ENCODE measurements around the gene DUSP28. TPM values are rescaled to one million over a fixed set of nuclear protein-coding genes. Genes with fewer than 3 reads are reported as not detected.
"Not testable (repeated sequence)": the region's sequence is repeated elsewhere in the genome, so short reads cannot be mapped to it uniquely, and the experiment has no call there.

The DUSP28 gene
- total and polyA plus RNA-seq, 9 donors: 2.7 to 9.9 (median 4.3) TPM

DNA sequence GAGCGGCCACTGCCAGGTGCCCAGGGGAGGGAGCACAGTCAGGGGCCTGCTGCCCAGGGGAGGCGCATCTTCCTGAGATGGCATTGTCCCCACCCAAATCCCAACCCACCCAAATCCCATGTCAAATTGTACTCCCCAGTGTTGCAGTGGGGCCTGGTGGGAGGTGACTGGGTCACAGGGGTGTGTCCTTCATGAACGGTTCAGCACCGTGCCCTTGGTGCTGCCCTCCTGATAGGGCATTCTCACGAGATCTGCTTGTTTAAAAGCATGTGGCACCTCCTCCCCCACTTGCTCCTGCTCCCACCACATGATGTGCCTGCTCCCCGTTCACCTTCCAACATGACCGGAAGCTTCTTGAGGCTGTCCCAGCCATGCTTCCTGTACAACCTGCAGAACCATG is 30.0 kb upstream of the DUSP28 start:
- 88 to 93% (median 91%) methylated on average over 7 of the region's 7 CpGs for WGBS, 3 donors
- H3K36me3 ChIP-seq: no peaks in the 10 kb centered on the region
- TF ChIP-seq, protein P1, sequence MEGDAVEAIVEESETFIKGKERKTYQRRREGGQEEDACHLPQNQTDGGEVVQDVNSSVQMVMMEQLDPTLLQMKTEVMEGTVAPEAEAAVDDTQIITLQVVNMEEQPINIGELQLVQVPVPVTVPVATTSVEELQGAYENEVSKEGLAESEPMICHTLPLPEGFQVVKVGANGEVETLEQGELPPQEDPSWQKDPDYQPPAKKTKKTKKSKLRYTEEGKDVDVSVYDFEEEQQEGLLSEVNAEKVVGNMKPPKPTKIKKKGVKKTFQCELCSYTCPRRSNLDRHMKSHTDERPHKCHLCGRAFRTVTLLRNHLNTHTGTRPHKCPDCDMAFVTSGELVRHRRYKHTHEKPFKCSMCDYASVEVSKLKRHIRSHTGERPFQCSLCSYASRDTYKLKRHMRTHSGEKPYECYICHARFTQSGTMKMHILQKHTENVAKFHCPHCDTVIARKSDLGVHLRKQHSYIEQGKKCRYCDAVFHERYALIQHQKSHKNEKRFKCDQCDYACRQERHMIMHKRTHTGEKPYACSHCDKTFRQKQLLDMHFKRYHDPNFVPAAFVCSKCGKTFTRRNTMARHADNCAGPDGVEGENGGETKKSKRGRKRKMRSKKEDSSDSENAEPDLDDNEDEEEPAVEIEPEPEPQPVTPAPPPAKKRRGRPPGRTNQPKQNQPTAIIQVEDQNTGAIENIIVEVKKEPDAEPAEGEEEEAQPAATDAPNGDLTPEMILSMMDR (IDR thresholded peaks at IDR 0.05): no peak
- no peak for TF ChIP-seq POLR2A (IDR thresholded peaks at IDR 0.05)
- TF ChIP-seq EP300 (IDR thresholded peaks at IDR 0.05): no peak

DNA sequence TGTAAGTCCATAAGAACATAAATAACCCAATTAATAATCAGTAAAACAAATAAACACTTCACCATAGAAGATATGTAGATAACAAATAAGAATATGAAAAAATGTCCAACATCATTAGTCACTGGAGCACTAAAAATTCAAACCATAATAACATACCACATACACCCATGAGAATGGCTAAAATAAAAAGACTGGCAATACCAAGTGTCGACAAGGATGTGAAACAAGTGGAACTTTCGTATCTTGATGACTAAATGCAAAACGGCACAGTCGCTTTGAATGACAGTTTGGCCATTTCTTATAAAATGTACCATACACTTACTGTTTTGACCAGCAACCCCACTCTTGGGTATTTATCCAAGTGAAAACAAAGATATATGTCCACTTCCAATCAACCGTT is 29.1 kb upstream of the DUSP28 start:
- Histone ChIP-seq H3K4me3 (no peak overlapping the region), H3K27me3 (no peaks in the 10 kb centered on the region), H3K27ac (no peak overlapping the region), H3K4me1 (ENCODE audit: insufficient read depth) (no peaks in the 10 kb centered on the region), H3K9me3 (no peaks in the 10 kb centered on the region), H3K36me3 (no peaks in the 10 kb centered on the region)
- intact Hi-C loops (cut with DNase I): no loop called here
- TF ChIP-seq, protein P1 (IDR thresholded peaks at IDR 0.05): no peak
- TF ChIP-seq EP300 (IDR thresholded peaks at IDR 0.05) (no peak), POLR2A (IDR thresholded peaks at IDR 0.05) (no peak)
- WGBS, 3 donors: 97 to 98% (median 98%) methylated on average over 5 of the region's 5 CpGs
- DNase-seq: no peak

More for the DNA sequence above, 30.0 kb upstream of the DUSP28 start:
- H3K9me3 ChIP-seq: no peaks in the 10 kb centered on the region
- H3K27ac ChIP-seq: no peak overlapping the region
- no peak overlapping the region for H3K4me3 ChIP-seq
- intact Hi-C loops (cut with DNase I): no loop called here
- H3K4me1 ChIP-seq (ENCODE audit: insufficient read depth): no peaks in the 10 kb centered on the region
- no peak for DNase-seq
- no peaks in the 10 kb centered on the region for H3K27me3 ChIP-seq

DNA sequence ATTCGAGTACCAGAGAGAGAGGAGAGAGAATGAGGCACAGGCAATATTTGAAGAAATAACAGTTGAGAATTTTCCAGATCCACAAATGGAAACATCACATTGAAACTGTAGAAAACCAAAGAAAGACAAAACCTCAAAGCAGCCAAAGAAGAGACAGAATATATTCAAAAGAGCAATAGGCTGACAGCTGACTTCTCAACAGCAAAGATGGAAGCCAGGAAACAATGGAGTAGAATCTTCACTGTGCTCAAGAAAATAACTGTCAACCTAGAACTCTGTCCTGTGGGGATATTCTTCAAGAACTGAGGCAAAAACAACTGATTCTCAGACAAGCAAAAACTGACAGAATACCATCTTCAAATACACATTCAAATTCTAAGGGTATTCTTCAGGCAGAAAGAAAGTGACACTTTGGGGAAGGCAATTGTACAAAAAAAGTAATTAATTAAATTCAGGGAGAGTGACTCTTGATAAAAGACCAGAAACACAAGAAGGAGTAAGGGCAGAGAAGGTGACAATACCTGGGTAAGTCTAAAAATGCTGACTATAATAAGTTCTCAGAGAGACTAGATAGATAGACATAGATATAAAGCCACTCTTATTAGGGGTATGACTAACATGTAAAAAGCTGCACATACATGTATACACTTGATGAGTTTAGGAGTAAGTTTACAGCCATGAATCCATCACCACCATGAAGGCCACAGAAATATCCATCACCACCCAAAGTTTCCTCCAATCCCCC is 28.0 kb upstream of the DUSP28 start:
- H3K27ac ChIP-seq: no peak overlapping the region
- H3K36me3 ChIP-seq: no peaks in the 10 kb centered on the region
- H3K27me3 ChIP-seq: no peaks in the 10 kb centered on the region
- H3K4me1 ChIP-seq (ENCODE audit: insufficient read depth): no peaks in the 10 kb centered on the region
- TF ChIP-seq EP300 (IDR thresholded peaks at IDR 0.05): no peak
- TF ChIP-seq, protein P1 (IDR thresholded peaks at IDR 0.05): no peak
- no peak for TF ChIP-seq POLR2A (IDR thresholded peaks at IDR 0.05)
- H3K4me3 ChIP-seq: no peak overlapping the region
- DNase-seq: no peak
- intact Hi-C loops (cut with DNase I): no loop called here
- no peaks in the 10 kb centered on the region for H3K9me3 ChIP-seq
- WGBS, 3 donors: 95 to 100% (median 98%) methylated on average over 1 of the region's 1 CpG

DNA sequence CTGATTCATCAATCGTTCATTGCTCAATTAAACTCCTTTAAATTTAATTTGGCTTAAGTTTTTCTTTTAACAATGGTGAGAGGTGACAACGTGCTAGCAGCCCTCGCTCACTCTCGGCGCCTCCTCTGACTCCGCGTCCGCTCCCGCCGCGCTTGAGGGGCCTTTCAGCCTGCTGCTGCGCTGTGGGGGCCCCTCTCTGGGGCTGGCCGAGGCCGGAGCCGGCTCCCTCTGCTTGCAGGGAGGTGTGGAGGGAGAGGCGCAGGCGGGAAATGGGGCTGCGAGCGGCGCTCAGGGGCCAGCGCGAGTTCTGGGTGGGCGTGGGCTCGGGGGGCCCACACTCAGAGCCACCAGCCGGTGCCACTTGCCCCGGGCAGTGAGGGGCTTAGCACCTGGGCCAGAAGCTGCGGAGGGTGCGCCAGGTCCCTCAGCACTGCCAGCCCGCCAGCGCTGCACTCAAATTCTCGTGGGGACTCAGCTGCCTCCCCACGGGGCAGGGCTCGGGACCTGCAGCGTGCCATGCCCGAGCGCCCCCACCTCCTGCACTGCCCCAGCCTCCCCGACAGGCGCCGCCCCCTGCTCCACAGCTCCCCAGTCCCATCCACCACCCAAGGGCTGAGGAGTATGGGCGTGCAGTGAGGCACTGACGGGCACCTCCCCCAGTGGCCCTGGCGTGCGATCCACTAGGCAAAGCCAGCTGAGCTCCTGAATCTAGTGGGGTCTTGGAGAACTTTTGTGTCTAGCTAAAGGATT is 22.0 kb upstream of the DUSP28 start:
- no peak for TF ChIP-seq EP300 (IDR thresholded peaks at IDR 0.05)
- TF ChIP-seq POLR2A (IDR thresholded peaks at IDR 0.05): no peak
- TF ChIP-seq, protein P1 (IDR thresholded peaks at IDR 0.05): no peak
- no peak overlapping the region for H3K27ac ChIP-seq
- H3K4me1 ChIP-seq (ENCODE audit: insufficient read depth): no peaks in the 10 kb centered on the region
- H3K36me3 ChIP-seq: no peaks in the 10 kb centered on the region
- intact Hi-C loops (cut with DNase I): no loop called here
- 94 to 96% (median 95%) methylated on average over 42 to 43 of the region's 43 CpGs for WGBS, 3 donors
- no peaks in the 10 kb centered on the region for H3K9me3 ChIP-seq
- no peaks in the 10 kb centered on the region for H3K27me3 ChIP-seq
- H3K4me3 ChIP-seq: no peak overlapping the region
- DNase-seq: no peak

DNA sequence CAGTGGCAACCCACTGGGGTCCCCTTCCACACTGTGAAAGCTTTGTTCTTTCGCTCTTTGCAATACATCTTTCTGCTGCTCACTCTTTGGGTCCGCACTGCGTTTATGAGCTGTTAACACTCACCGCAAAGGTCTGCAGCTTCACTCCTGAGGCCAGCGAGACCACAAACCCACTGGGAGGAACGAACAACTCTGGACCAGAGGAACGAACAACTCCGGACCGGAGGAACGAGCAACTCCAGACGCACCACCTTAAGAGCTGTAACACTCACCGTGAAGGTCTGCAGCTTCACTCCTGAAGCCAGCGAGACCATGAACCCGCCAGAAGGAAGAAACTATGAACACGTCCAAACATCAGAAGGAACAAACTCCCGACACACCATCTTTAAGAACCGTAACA is 21.1 kb upstream of the DUSP28 start:
- intact Hi-C loops (cut with DNase I); H3K4me1 ChIP-seq (ENCODE audit: insufficient read depth); H3K4me3 ChIP-seq; H3K27me3 ChIP-seq; H3K36me3 ChIP-seq; H3K27ac ChIP-seq; H3K9me3 ChIP-seq; DNase-seq: not testable (repeated sequence)
- 96 to 98% (median 97%) methylated on average over 17 of the region's 17 CpGs for WGBS, 3 donors

Measured in ovary (tissue), 9 donors.